ENCODE data around the gene PARP8.
"Not testable (repeated sequence)": the region's sequence is repeated elsewhere in the genome, so short reads cannot be mapped to it uniquely, and the experiment has no call there.

The PARP8 gene

GRCh38 chr5:50770441-50770840 lies 104.0 kb downstream of the PARP8 start:
- no peak for DNase-seq (ENCODE audit: low read depth in 4 of 4, low spot score in 1 of 4)

- DNase-seq (ENCODE audit: low read depth in 4 of 4, low spot score in 1 of 4), result not testable (repeated sequence)
Observed at GRCh38 chr5:50774446-50775175, 108.2 kb downstream of the PARP8 start.

- no peak for DNase-seq (ENCODE audit: low read depth in 4 of 4, low spot score in 1 of 4)
Observed at GRCh38 chr5:50786073-50786472, 119.6 kb downstream of the PARP8 start.

GRCh38 chr5:50791813-50792212 lies 125.4 kb downstream of the PARP8 start:
- no peak for DNase-seq (ENCODE audit: low read depth in 4 of 4, low spot score in 1 of 4)

- DNase-seq (ENCODE audit: low read depth in 4 of 4, low spot score in 1 of 4), result no peak
Observed at GRCh38 chr5:50792843-50793242, 126.4 kb downstream of the PARP8 start.

GRCh38 chr5:50794812-50795211 lies 128.4 kb downstream of the PARP8 start:
- DNase-seq (ENCODE audit: low read depth in 4 of 4, low spot score in 1 of 4), result no peak

- no peak for DNase-seq (ENCODE audit: low read depth in 4 of 4, low spot score in 1 of 4)
Observed at GRCh38 chr5:50798002-50798401, 131.6 kb downstream of the PARP8 start.

- DNase-seq (ENCODE audit: low read depth in 4 of 4, low spot score in 1 of 4), result no peak
Observed at GRCh38 chr5:50799596-50799995, 133.2 kb downstream of the PARP8 start.

- no peak for DNase-seq (ENCODE audit: low read depth in 4 of 4, low spot score in 1 of 4)
Observed at GRCh38 chr5:50800410-50800809, 134.0 kb downstream of the PARP8 start.

- no peak for DNase-seq (ENCODE audit: low read depth in 4 of 4, low spot score in 1 of 4)
Observed at GRCh38 chr5:50807661-50808060, 141.2 kb downstream of the PARP8 start.

GRCh38 chr5:50808406-50808805 lies 142.0 kb downstream of the PARP8 start:
- DNase-seq (ENCODE audit: low read depth in 4 of 4, low spot score in 1 of 4), result no peak

- DNase-seq (ENCODE audit: low read depth in 4 of 4, low spot score in 1 of 4), result not testable (repeated sequence)
Observed at GRCh38 chr5:50811746-50812145, 145.3 kb downstream of the PARP8 start.

- DNase-seq (ENCODE audit: low read depth in 4 of 4, low spot score in 1 of 4), result no peak
Observed at GRCh38 chr5:50813691-50814090, 147.3 kb downstream of the PARP8 start.

GRCh38 chr5:50814556-50814955 lies 148.1 kb downstream of the PARP8 start:
- no peak for DNase-seq (ENCODE audit: low read depth in 4 of 4, low spot score in 1 of 4)

- no peak for DNase-seq (ENCODE audit: low read depth in 4 of 4, low spot score in 1 of 4)
Observed at GRCh38 chr5:50822046-50822445, 155.6 kb downstream of the PARP8 start.

- no peak for DNase-seq (ENCODE audit: low read depth in 4 of 4, low spot score in 1 of 4)
Observed at GRCh38 chr5:50822761-50823160, 156.3 kb downstream of the PARP8 start.

- no peak for DNase-seq (ENCODE audit: low read depth in 4 of 4, low spot score in 1 of 4)
Observed at GRCh38 chr5:50823568-50823967, 157.1 kb downstream of the PARP8 start.

- DNase-seq (ENCODE audit: low read depth in 4 of 4, low spot score in 1 of 4), result no peak
Observed at GRCh38 chr5:50824109-50824508, 157.7 kb downstream of the PARP8 start.

GRCh38 chr5:50827516-50828247 lies 161.2 kb downstream of the PARP8 start:
- no peak for DNase-seq (ENCODE audit: low read depth in 4 of 4, low spot score in 1 of 4)

- no peak for DNase-seq (ENCODE audit: low read depth in 4 of 4, low spot score in 1 of 4)
Observed at GRCh38 chr5:50829023-50829422, 162.6 kb downstream of the PARP8 start.

- no peak for DNase-seq (ENCODE audit: low read depth in 4 of 4, low spot score in 1 of 4)
Observed at GRCh38 chr5:50832657-50833284, 166.3 kb downstream of the PARP8 start.

GRCh38 chr5:50836356-50836755 lies 169.9 kb downstream of the PARP8 start:
- DNase-seq (ENCODE audit: low read depth in 4 of 4, low spot score in 1 of 4), result no peak

Measured in stimulated activated CD4-positive, alpha-beta T cell treated with anti-CD3 and anti-CD28 coated beads, Interleukin-1b, Interleukin-23, amount 100 ng/mL, for 24 hours (primary cell).